GM21737 (cell line): ENCODE data around the gene CASP1.

Experiments used
- ATAC-seq: cut with Tn5 transposase; IDR thresholded peaks from one replicate; pipeline ENCODE4 v1.9.1; 2021; ENCODE audit warnings: mild to moderate bottlenecking, moderate library complexity; ENCODE audit not compliant: unreplicated experiment

Gene CASP1

GRCh38 chr11:104995001-104995408, 39.9 kb downstream of the CASP1 start:
- no peak for ATAC-seq

GRCh38 chr11:104992781-104993180, 42.2 kb downstream of the CASP1 start:
- ATAC-seq, result no peak

GRCh38 chr11:104991994-104992393, 43.0 kb downstream of the CASP1 start:
- ATAC-seq, result no peak

- no peak for ATAC-seq
Measured at GRCh38 chr11:104984808-104985207, 50.1 kb downstream of the CASP1 start.

GRCh38 chr11:104979839-104980238, 55.1 kb downstream of the CASP1 start:
- no peak for ATAC-seq
